ENCODE data around the gene HLA-DMA.

The HLA-DMA gene

DNA sequence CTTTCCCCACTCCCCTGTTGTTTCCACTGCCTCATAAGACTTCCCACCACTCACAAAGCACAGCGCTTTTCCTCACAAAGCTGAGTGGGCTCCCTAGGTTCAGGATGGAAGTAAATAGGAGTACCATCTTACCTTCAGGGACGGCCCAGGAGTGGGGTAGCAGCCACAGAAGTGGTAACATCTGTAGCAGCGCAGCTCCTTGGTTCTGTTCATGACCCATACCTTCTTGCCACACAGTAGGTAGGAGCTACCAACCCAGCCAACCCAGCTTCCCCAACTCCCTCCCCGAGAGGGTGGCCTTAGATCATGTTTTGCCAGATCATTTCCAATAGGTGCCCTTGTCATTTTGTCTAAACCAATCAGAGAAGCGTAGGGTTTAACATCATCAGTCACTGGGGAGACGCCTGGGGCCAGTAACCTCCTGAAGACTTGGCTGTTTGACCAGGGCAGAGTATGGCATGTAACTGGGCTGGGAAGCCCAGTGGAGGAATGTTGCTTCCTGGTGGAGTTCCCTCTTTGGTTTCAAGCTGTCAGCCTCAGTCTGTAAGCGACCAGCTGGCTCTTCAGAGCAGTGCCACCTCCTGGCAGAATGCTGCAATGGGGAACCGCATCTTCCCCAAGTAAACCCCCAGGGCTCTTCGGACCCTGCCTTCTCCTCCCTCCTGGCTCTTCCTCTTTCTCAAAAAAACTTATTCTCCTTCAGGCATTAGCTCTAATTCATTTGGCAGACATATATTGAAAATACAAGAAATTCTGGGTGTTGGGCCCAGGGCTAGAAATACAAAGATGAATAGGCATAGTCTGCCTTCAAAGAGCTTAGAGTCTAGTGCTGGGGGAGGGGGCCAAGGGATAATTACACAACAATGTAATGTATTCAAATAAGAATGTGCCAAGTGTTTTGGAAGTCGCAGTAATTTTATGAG lies at the start of gene HLA-DMA:
HLA-DMA (minus strand) TSS at position 281 of the 923 bp plus-strand sequence; CDS start at position 220, 61 bp downstream.
- peak; percentile 60 for DNase-seq (ENCODE audit: low read depth)

GRCh38 chr6:33001685-33002084 lies 48.8 kb upstream of the HLA-DMA start:
- no peak for DNase-seq (ENCODE audit: low read depth)

- no peak for DNase-seq (ENCODE audit: low read depth)
These were observed 47.2 kb upstream of the HLA-DMA start for GRCh38 chr6:33000055-33000454.

- DNase-seq (ENCODE audit: low read depth), result no peak
These were observed 42.6 kb upstream of the HLA-DMA start for GRCh38 chr6:32995448-32995847.

GRCh38 chr6:32993363-32993973 lies 40.6 kb upstream of the HLA-DMA start:
- no peak for DNase-seq (ENCODE audit: low read depth)

DNA sequence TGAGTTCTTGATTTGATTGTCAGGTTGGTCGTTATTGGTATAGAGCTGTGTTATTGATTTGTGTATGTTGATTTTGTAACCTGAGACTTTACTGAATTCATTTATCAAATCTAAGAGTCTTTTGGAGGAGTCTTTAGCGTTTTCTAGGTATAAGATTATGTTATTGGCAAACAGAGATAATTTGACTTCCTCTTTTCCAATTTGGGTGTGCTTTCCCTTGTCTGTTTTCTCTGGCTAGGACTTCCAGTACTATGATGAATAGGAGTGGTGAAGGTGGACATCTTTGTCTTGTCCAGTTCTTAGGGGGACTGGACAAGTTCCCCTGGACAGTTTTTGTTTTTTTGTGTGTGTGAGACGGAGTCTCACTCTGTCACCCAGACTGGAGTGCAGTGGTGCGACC lies 39.1 kb upstream of the HLA-DMA start:
- no peak for DNase-seq (ENCODE audit: low read depth)

DNA sequence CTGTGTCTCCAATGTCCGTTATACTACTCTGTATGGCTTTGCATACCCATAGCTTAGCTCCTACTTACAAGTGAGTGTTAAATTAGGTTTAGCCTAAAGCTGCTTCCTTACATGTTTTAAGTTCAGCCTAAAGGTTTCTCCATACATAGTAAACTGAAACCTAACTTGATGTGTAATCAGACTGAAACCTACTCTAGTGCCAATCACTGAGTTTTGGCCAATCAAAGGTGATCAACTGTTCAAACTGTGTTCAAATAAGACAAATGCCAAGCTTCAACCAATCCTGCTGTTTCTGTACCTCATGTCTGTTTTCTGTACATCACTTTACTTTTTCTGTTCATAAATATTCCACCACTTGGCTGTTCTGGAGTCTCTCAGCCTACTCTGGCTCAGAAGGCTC lies 36.5 kb upstream of the HLA-DMA start:
- no peak for DNase-seq (ENCODE audit: low read depth)

GRCh38 chr6:32984622-32985389 lies 31.9 kb upstream of the HLA-DMA start:
- peak; percentile 87 for DNase-seq (ENCODE audit: low read depth)

GRCh38 chr6:32983964-32984621 lies 31.2 kb upstream of the HLA-DMA start:
- DNase-seq (ENCODE audit: low read depth), result no peak

- no peak for DNase-seq (ENCODE audit: low read depth)
These were observed 30.6 kb upstream of the HLA-DMA start for GRCh38 chr6:32983493-32983848.

DNA sequence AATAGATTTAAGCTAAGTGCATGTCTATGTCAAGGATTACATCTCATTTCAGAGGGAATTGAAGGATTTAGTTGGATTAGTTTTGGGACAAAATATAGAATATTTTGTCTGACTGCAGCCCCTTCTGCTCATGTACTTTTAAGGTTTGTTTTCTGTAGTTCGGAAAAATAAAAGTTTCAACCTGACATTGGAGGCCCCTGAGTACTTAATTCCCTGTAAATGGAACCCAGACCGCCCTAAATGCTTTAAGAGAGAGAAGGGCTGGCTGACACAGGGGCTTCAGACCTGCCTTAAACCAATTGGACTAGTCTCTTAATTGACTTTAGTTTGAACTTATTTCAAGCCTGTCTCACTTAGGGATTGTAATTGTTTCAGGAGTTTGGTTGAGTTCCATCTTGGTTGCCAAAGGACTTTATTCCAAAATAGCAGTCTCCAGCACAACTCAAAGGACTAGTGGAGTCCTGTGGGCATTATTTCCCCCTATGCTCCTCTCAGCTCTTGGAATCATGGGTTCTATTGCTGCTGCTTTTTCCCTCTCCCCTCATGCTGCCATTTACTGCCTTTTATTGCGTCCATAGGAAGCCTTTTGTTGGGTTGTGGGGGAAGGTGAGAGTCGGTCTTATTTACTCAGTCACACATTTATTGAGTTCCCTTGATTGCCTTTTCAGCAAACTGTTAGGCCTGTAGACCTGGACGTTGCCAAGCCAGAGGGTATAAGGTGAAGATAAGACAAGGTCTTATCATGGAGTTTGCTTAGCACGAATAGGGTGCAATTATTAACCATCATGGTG lies 30.0 kb upstream of the HLA-DMA start:
- no peak for DNase-seq (ENCODE audit: low read depth)

- DNase-seq (ENCODE audit: low read depth), result no peak
These were observed 29.3 kb upstream of the HLA-DMA start for GRCh38 chr6:32982084-32982701.

DNA sequence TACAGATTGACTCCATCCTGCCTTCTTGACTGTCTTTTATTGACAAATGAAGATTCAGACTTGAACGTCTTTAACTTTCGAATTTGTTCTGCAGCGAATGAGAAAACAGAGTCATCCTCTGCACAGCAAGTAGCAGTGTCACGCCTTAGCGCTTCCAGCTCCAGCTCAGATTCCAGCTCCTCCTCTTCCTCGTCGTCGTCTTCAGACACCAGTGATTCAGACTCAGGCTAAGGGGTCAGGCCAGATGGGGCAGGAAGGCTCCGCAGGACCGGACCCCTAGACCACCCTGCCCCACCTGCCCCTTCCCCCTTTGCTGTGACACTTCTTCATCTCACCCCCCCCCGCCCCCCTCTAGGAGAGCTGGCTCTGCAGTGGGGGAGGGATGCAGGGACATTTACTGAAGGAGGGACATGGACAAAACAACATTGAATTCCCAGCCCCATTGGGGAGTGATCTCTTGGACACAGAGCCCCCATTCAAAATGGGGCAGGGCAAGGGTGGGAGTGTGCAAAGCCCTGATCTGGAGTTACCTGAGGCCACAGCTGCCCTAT lies 27.7 kb upstream of the HLA-DMA start:
- no peak for DNase-seq (ENCODE audit: low read depth)

GRCh38 chr6:32979720-32980487 lies 27.0 kb upstream of the HLA-DMA start:
- DNase-seq (ENCODE audit: low read depth), result no peak

DNA sequence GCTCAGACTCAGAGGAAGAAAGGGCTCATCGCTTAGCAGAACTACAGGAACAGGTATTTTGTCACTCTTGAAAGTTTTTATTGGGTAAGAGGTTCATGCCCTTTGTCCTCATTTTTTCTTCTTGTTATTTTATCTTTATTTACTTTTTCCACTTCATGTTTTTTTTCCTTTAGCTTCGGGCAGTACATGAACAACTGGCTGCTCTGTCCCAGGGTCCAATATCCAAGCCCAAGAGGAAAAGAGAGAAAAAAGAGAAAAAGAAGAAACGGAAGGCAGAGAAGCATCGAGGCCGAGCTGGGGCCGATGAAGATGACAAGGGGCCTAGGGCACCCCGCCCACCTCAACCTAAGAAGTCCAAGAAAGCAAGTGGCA lies 25.0 kb upstream of the HLA-DMA start:
- DNase-seq (ENCODE audit: low read depth), result no peak

DNA sequence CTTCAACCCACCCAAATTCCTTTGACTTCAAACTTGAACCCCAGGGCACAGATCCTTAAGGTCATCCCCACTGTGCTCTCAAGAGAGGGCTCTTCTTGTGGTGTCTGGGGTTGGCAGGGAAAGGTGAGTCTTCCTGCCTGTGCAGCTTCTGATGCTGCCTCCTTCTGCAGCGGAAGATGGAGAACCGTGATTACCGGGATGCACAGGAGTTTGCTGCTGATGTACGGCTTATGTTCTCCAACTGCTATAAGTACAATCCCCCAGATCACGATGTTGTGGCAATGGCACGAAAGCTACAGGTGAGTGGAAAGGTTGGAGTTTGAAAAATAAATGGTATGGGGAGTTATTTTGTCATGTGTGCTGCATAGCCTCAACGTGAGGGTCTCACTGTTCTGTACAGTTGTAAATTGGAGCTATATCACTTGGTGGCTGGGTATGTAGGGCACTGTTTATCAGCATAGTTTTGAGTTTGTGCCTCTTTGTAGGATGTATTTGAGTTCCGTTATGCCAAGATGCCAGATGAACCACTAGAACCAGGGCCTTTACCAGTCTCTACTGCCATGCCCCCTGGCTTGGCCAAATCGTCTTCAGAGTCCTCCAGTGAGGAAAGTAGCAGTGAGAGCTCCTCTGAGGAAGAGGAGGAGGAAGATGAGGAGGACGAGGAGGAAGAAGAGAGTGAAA lies 24.5 kb upstream of the HLA-DMA start:
- DNase-seq (ENCODE audit: low read depth), result no peak

DNA sequence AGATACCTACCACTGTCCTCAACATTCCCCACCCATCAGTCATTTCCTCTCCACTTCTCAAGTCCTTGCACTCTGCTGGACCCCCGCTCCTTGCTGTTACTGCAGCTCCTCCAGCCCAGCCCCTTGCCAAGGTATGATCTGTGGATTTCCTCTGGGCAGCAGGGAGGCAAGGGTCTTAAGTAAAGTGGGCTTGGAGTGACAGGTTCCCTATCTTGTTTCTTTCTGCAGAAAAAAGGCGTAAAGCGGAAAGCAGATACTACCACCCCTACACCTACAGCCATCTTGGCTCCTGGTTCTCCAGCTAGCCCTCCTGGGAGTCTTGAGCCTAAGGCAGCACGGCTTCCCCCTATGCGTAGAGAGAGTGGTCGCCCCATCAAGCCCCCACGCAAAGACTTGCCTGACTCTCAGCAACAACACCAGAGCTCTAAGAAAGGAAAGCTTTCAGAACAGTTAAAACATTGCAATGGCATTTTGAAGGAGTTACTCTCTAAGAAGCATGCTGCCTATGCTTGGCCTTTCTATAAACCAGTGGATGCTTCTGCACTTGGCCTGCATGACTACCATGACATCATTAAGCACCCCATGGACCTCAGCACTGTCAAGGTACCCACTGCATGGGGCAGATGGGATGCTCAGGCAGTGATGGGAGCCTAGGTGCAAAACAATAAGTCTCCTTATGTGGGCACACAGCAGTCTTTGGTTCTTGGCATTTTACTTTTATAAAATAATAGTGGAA lies 23.6 kb upstream of the HLA-DMA start:
- no peak for DNase-seq (ENCODE audit: low read depth)

- DNase-seq (ENCODE audit: low read depth), result no peak
These were observed 23.0 kb upstream of the HLA-DMA start for GRCh38 chr6:32975886-32976285.

Data from activated gamma-delta T cell treated with anti-CD3 and anti-CD28 coated beads, Interleukin-2, amount 50 U/mL, for 16 hours (primary cell).